Erythroblast (primary cell): Measurements from ENCODE around the gene AGMO.

Experiments used
- GATA1 ChIP-seq: IDR thresholded peaks from 2 replicates; pipeline ENCODE4 v1.6.1; 2011; ENCODE audit warnings: low read depth, mild to moderate bottlenecking, control low read depth, low read length, moderate library complexity
- POLR2A ChIP-seq: IDR thresholded peaks from 2 replicates; pipeline ENCODE4 v1.6.1; 2011; ENCODE audit warnings: mild to moderate bottlenecking, low read length

DNA sequence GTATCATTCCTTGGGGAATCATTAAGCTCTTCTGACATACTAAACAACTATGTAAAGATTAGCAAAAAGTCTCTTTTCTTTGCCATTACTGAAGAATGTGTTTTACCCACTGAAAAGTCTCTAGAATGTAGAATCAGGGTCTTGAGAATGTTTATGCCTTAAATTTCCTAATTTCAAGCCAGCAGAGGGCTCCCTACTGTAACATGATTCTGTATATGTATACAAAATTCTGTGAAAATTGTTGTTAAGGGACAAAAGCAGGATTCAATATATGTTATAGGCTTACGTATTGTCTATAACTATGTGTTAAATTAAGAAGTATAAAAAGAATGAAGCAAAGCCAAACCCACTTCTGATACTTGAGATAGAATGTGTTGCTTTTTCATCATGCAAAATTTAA, 362.3 kb downstream of the AGMO start:
- TF ChIP-seq POLR2A (no peak), GATA1 (no peak)
